ENCODE results near the gene TEX36. TPM values are rescaled to one million over a fixed set of nuclear protein-coding genes. Genes with fewer than 3 reads are reported as not detected.
"Not testable (repeated sequence)": the region's sequence is repeated elsewhere in the genome, so short reads cannot be mapped to it uniquely, and the experiment has no call there.

TEX36 gene
- total and polyA plus RNA-seq, 9 of the 15 experiments (the other 6 are each of a cell fraction or from before 2014, with no cell fraction given): 0.10 to 0.82 (median 0.15) TPM; not detected in 6

DNA sequence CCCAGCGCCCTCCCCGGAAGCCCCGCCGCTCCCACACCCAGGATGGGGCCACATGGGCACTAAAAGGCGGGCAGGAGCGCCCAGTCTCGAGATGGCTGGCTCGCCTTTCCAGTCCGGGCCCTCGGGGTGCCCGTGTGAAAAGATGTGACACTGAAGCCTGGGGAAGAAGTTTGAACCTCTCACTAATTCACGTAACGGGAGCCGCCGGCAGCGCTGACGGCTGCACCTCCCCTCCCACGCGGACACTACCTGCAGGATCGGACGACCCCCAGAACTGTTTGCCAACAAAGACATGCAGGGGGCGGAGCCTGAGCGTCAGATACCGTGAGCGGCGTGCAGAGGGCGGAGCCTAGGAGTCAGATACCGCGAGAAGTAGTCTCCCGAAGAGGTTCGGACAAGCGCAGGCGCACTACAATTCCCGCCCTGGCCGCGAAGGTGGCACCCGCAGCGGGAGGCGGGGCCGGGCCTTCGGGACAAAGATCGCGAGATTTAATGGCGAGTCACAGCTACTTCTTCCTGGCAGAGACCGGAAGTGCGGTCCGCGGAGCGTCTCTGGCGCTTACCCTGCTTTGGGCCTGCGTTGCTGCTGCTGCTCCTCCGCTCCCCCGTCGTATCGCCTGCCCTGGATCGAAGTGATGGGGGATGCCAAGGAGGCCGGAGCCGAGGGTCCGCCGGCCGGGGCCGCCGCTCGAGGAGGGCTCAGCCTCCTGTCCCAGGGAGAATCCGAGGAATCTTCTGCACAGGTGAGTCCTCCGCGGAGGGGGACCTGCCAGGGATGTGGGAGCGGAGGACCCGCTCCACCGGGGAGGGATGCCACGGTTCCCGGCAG lies 36.4 kb upstream of the TEX36 start, which contains the start of gene EDRF1 (continued):
- no peak for TF ChIP-seq NR2F6 (CRISPR knock-in tag; IDR thresholded peaks at IDR 0.05)
- TF ChIP-seq SMAD2 (IDR thresholded peaks at IDR 0.05; ENCODE audit: low read depth, low read length): no peak
- no peak for TF ChIP-seq ZBTB1 (CRISPR knock-in tag; IDR thresholded peaks at IDR 0.05; ENCODE audit: borderline replicate concordance, low read depth)
- TF ChIP-seq SMARCA4 (IDR thresholded peaks at IDR 0.05): no peak
- TF ChIP-seq FOXA1 (IDR thresholded peaks at IDR 0.05; ENCODE audit: borderline replicate concordance): no peak
- no peak for TF ChIP-seq ZNF644 (tag; IDR thresholded peaks at IDR 0.05; ENCODE audit: low read depth)

DNA sequence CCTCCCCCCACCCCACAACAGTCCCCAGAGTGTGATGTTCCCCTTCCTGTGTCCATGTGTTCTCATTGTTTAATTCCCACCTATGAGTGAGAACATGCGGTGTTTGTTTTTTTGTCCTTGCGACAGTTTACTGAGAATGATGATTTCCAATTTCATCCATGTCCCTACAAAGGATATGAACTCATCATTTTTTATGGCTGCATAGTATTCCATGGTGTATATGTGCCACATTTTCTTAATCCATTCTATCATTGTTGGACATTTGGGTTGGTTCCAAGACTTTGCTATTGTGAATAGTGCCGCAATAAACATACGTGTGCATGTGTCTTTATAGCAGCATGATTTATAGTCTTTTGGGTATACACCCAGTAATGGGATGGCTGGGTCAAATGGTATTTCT lies 31.8 kb upstream of the TEX36 start:
- intact Hi-C loops (cut with micrococcal nuclease): not testable (repeated sequence)

More for the DNA sequence above, 31.8 kb upstream of the TEX36 start:
- H3K9me3 ChIP-seq (replicated peaks; ENCODE audit: control insufficient read depth, insufficient read depth, low read depth, low read length); DNase-seq (ENCODE audit: extremely low read depth in 1 of 4, low spot score in 3 of 4); H3K27ac ChIP-seq (ENCODE audit: extremely low read depth, low read depth, low read length); H3K36me3 ChIP-seq (ENCODE audit: control insufficient read depth, insufficient read depth, low read length); in situ Hi-C loops (cut with MboI); H3K4me1 ChIP-seq (replicated peaks in 1 of 2; ENCODE audit: control insufficient read depth in 2 of 2, insufficient read depth in 2 of 2, low read length in 2 of 2); H3K79me2 ChIP-seq (ENCODE audit: control insufficient read depth, insufficient read depth, low read length); ATAC-seq; H3K27me3 ChIP-seq (ENCODE audit: control insufficient read depth in 2 of 2, insufficient read depth in 2 of 2, low read length in 2 of 2); BruUV-seq (replicated peaks); H3K9ac ChIP-seq (ENCODE audit: insufficient read depth in 1 of 2, low read depth in 2 of 2, low read length in 2 of 2); H3K4me3 ChIP-seq; H2AFZ ChIP-seq (ENCODE audit: low read depth, low read length); H3K9me1 ChIP-seq (ENCODE audit: control insufficient read depth, insufficient read depth, low read length); H3K4me2 ChIP-seq (ENCODE audit: insufficient read depth, low read length); H4K20me1 ChIP-seq (replicated peaks; ENCODE audit: control insufficient read depth, insufficient read depth, low read length); POLR2A ChIA-PET; FAIRE-seq; CTCF ChIA-PET (ENCODE audit: low intra/inter-chr PET ratio): not testable (repeated sequence)
- WGBS (ENCODE audit: insufficient coverage, low coverage, missing lambda C conversion rate): 14% methylated on average over 2 of the region's 4 CpGs
